Tibial artery (tissue), 4 donors: ENCODE measurements around the gene WIPI1.

ENCODE experiments used
- DNase-seq, 2 donors: peaks; one replicate each; pipeline ENCODE4 v3.0.0-alpha.2; 2019
- H3K27ac ChIP-seq, 2 donors: fragments of 200-600 bp; sonication (generic) in 1 of 2; 1 replicate in 1 of 2; 2 replicates in 1 of 2; pipeline ENCODE4 v1.5.1; 2018 to 2019; ENCODE audit warnings: mild to moderate bottlenecking in 1 of 2
- H3K27me3 ChIP-seq, 2 donors: fragments of 200-600 bp; sonication (generic) in 1 of 2; one replicate each; pipeline versions ENCODE4 v1.5.1 to v1.6.0; 2016 to 2019
- H3K36me3 ChIP-seq, 3 donors: fragments of 200-600 bp; sonication (generic) in 2 of 3; one replicate each; pipeline ENCODE4 v1.5.1; 2016 to 2019; ENCODE audit warnings: mild to moderate bottlenecking in 2 of 3
- H3K4me1 ChIP-seq, 4 donors: fragments of 200-600 bp; sonication (generic) in 2 of 4; 1 replicate in 3 of 4; 2 replicates in 1 of 4; pipeline ENCODE4 v1.5.1; 2016 to 2019
- H3K4me3 ChIP-seq, 2 donors: fragments of 200-600 bp; sonication (generic) in 1 of 2; 1 replicate in 1 of 2; 2 replicates in 1 of 2; pipeline ENCODE4 v1.5.1; 2018 to 2019; ENCODE audit warnings: mild to moderate bottlenecking in 2 of 2
- H3K9me3 ChIP-seq, 3 donors: fragments of 200-600 bp; sonication (generic) in 1 of 3; one replicate each; pipeline ENCODE4 v1.5.1; 2016 to 2019
- CTCF ChIP-seq, 2 experiments: fragments of 200-600 bp in 1 of 2; fragments of 450-650 bp in 1 of 2; IDR thresholded peaks; one replicate each; pipeline ENCODE4 v1.5.1; 2017 to 2019; ENCODE audit warnings: antibody characterized with exemption in 2 of 2, mild to moderate bottlenecking in 1 of 2, moderate library complexity in 1 of 2
- intact Hi-C: fragments of 100-400 bp; cut with DNase I; formaldehyde crosslinking; loops from one replicate; pipeline ENCODE4 v1.15.0; 2023; ENCODE audit warnings: low total_unique reads

The WIPI1 gene

GRCh38 chr17:68482576-68483041, 25.3 kb upstream of the WIPI1 start:
- H3K27me3 ChIP-seq: peaks cover 0 to 5% of the 10 kb centered on the region in 2 donors
- intact Hi-C loops: no loop called here
- no peak overlapping the region for H3K4me3 ChIP-seq
- no peak overlapping the region for H3K27ac ChIP-seq
- no peak for DNase-seq
- no peaks in the 10 kb centered on the region for H3K36me3 ChIP-seq
- no peak for TF ChIP-seq CTCF (IDR thresholded peaks at IDR 0.05)
- H3K4me1 ChIP-seq: peaks cover 0 to 7% (median 0%) of the 10 kb centered on the region in 4 donors
- no peaks in the 10 kb centered on the region for H3K9me3 ChIP-seq

- DNase-seq: no peak
- intact Hi-C loops: no loop called here
- no peak for TF ChIP-seq CTCF (IDR thresholded peaks at IDR 0.05)
- H3K4me3 ChIP-seq: no peak overlapping the region
- no peaks in the 10 kb centered on the region for H3K36me3 ChIP-seq
- no peak overlapping the region for H3K27ac ChIP-seq
- no peaks in the 10 kb centered on the region for H3K9me3 ChIP-seq
- H3K4me1 ChIP-seq: peaks cover 0 to 8% (median 0%) of the 10 kb centered on the region in 4 donors
- H3K27me3 ChIP-seq: peaks cover 0 to 5% of the 10 kb centered on the region in 2 donors
Measured at GRCh38 chr17:68480885-68481284, 23.6 kb upstream of the WIPI1 start.

- no peaks in the 10 kb centered on the region for H3K27me3 ChIP-seq
- no peak overlapping the region for H3K27ac ChIP-seq
- H3K4me3 ChIP-seq: no peak overlapping the region
- no peak for TF ChIP-seq CTCF (IDR thresholded peaks at IDR 0.05)
- H3K9me3 ChIP-seq: no peaks in the 10 kb centered on the region
- peaks cover 0 to 17% (median under 1%) of the 10 kb centered on the region in 4 donors for H3K4me1 ChIP-seq
- DNase-seq: no peak
- no peaks in the 10 kb centered on the region for H3K36me3 ChIP-seq
- intact Hi-C loops: no loop called here
Measured at GRCh38 chr17:68470961-68471360, 13.7 kb upstream of the WIPI1 start.

GRCh38 chr17:68468788-68469187, 11.5 kb upstream of the WIPI1 start:
- Histone ChIP-seq H3K4me1 (peaks cover 0 to 20% (median 1%) of the 10 kb centered on the region in 4 donors), H3K4me3 (no peak overlapping the region), H3K27me3 (no peaks in the 10 kb centered on the region), H3K9me3 (no peaks in the 10 kb centered on the region), H3K36me3 (no peaks in the 10 kb centered on the region), H3K27ac (peak overlapping the region in 1 of 2 donors; percentile 59)
- no peak for DNase-seq
- intact Hi-C loops: loop anchor here (1.0 to 10.0 kb wide), 3 partner anchors 207 to 294 kb away; no protein-coding TSS in a partner anchor
- TF ChIP-seq CTCF (IDR thresholded peaks at IDR 0.05): no peak

GRCh38 chr17:68468334-68468733, 11.0 kb upstream of the WIPI1 start:
- H3K27ac ChIP-seq: peak overlapping the region in 1 of 2 donors; percentile 59
- no peak overlapping the region for H3K4me3 ChIP-seq
- H3K27me3 ChIP-seq: no peaks in the 10 kb centered on the region
- no peak for DNase-seq
- no peaks in the 10 kb centered on the region for H3K36me3 ChIP-seq
- no peak for TF ChIP-seq CTCF (IDR thresholded peaks at IDR 0.05)
- peaks cover 0 to 20% (median 1%) of the 10 kb centered on the region in 4 donors for H3K4me1 ChIP-seq
- no peaks in the 10 kb centered on the region for H3K9me3 ChIP-seq
- intact Hi-C loops: loop anchor here (1.0 to 10.0 kb wide), 3 partner anchors 207 to 294 kb away; no protein-coding TSS in a partner anchor
